ENCODE data around the gene TRA2B. TPM values are rescaled to one million over a fixed set of nuclear protein-coding genes. Genes with fewer than 3 reads are reported as not detected.

The TRA2B gene
- total RNA-seq, 1 donor from 2014 or later: 205 TPM

GRCh38 chr3:185881926-185882325 lies 55.9 kb downstream of the TRA2B start:
- H3K27ac Mint-ChIP-seq: no peak overlapping the region
- H3K4me1 Mint-ChIP-seq (ENCODE audit: low read depth): no peaks in the 10 kb centered on the region
- no peak for TF ChIP-seq CTCF (IDR thresholded peaks at IDR 0.05; ENCODE audit: unreplicated experiment)
- no peak for DNase-seq (ENCODE audit: low spot score, unreplicated experiment)
- peaks cover 3% of the 10 kb centered on the region for H3K27me3 Mint-ChIP-seq
- H3K9me3 Mint-ChIP-seq (ENCODE audit: low read depth): no peaks in the 10 kb centered on the region
- no peak overlapping the region for H3K4me3 Mint-ChIP-seq (ENCODE audit: low read depth)
- H3K36me3 Mint-ChIP-seq (ENCODE audit: insufficient read depth): no peaks in the 10 kb centered on the region

GRCh38 chr3:185880600-185880999 lies 57.2 kb downstream of the TRA2B start:
- no peak for DNase-seq (ENCODE audit: low spot score, unreplicated experiment)
- no peaks in the 10 kb centered on the region for H3K36me3 Mint-ChIP-seq (ENCODE audit: insufficient read depth)
- no peak overlapping the region for H3K27ac Mint-ChIP-seq
- no peaks in the 10 kb centered on the region for H3K4me1 Mint-ChIP-seq (ENCODE audit: low read depth)
- H3K27me3 Mint-ChIP-seq: peaks cover 3% of the 10 kb centered on the region
- TF ChIP-seq CTCF (IDR thresholded peaks at IDR 0.05; ENCODE audit: unreplicated experiment): no peak
- H3K9me3 Mint-ChIP-seq (ENCODE audit: low read depth): no peaks in the 10 kb centered on the region
- H3K4me3 Mint-ChIP-seq (ENCODE audit: low read depth): no peak overlapping the region

- H3K4me1 Mint-ChIP-seq (ENCODE audit: low read depth): no peaks in the 10 kb centered on the region
- no peaks in the 10 kb centered on the region for H3K9me3 Mint-ChIP-seq (ENCODE audit: low read depth)
- no peaks in the 10 kb centered on the region for H3K36me3 Mint-ChIP-seq (ENCODE audit: insufficient read depth)
Measured at GRCh38 chr3:185878920-185879319, 58.9 kb downstream of the TRA2B start.

GRCh38 chr3:185874119-185874518 lies 63.7 kb downstream of the TRA2B start:
- H3K27ac Mint-ChIP-seq: no peak overlapping the region
- H3K9me3 Mint-ChIP-seq (ENCODE audit: low read depth): no peaks in the 10 kb centered on the region
- no peaks in the 10 kb centered on the region for H3K27me3 Mint-ChIP-seq
- no peaks in the 10 kb centered on the region for H3K36me3 Mint-ChIP-seq (ENCODE audit: insufficient read depth)
- no peaks in the 10 kb centered on the region for H3K4me1 Mint-ChIP-seq (ENCODE audit: low read depth)
- DNase-seq (ENCODE audit: low spot score, unreplicated experiment): no peak
- no peak for TF ChIP-seq CTCF (IDR thresholded peaks at IDR 0.05; ENCODE audit: unreplicated experiment)
- no peak overlapping the region for H3K4me3 Mint-ChIP-seq (ENCODE audit: low read depth)

More at GRCh38 chr3:185878920-185879319, 58.9 kb downstream of the TRA2B start:
- Mint-ChIP-seq H3K27me3 (peaks cover 3% of the 10 kb centered on the region), H3K27ac (no peak overlapping the region), H3K4me3 (ENCODE audit: low read depth) (no peak overlapping the region)
- no peak for DNase-seq (ENCODE audit: low spot score, unreplicated experiment)
- TF ChIP-seq CTCF (IDR thresholded peaks at IDR 0.05; ENCODE audit: unreplicated experiment): no peak

GRCh38 chr3:185867650-185868049 lies 70.2 kb downstream of the TRA2B start:
- Mint-ChIP-seq H3K4me1 (ENCODE audit: low read depth) (peaks cover 6% of the 10 kb centered on the region), H3K27ac (no peak overlapping the region), H3K9me3 (ENCODE audit: low read depth) (no peaks in the 10 kb centered on the region), H3K36me3 (ENCODE audit: insufficient read depth) (no peaks in the 10 kb centered on the region), H3K27me3 (no peaks in the 10 kb centered on the region), H3K4me3 (ENCODE audit: low read depth) (no peak overlapping the region)
- DNase-seq (ENCODE audit: low spot score, unreplicated experiment): no peak
- no peak for TF ChIP-seq CTCF (IDR thresholded peaks at IDR 0.05; ENCODE audit: unreplicated experiment)
